Ramos (cell line): ENCODE measurements around the gene OPCML.

ENCODE experiments used
- in situ Hi-C: fragments of 300-500 bp; cut with MboI; formaldehyde crosslinking; loops from one replicate; pipeline ENCODE4 v1.14.3; 2022; ENCODE audit warnings: low sequenced_read_pairs; ENCODE audit not compliant: unreplicated experiment

The OPCML gene

GRCh38 chr11:133311230-133311629 lies 221.1 kb downstream of the OPCML start:
- in situ Hi-C loops: no loop called here

GRCh38 chr11:133306019-133306418 lies 226.3 kb downstream of the OPCML start:
- in situ Hi-C loops: no loop called here

- in situ Hi-C loops: no loop called here
Measured at GRCh38 chr11:133305208-133305956, 226.9 kb downstream of the OPCML start.

GRCh38 chr11:133303262-133303661 lies 229.0 kb downstream of the OPCML start:
- in situ Hi-C loops: no loop called here

- in situ Hi-C loops: no loop called here
Measured at GRCh38 chr11:133302056-133302455, 230.2 kb downstream of the OPCML start.

GRCh38 chr11:133300666-133301065 lies 231.6 kb downstream of the OPCML start:
- in situ Hi-C loops: no loop called here

GRCh38 chr11:133291780-133292179 lies 240.5 kb downstream of the OPCML start:
- in situ Hi-C loops: no loop called here

GRCh38 chr11:133285359-133285758 lies 246.9 kb downstream of the OPCML start:
- in situ Hi-C loops: no loop called here

- in situ Hi-C loops: no loop called here
Measured at GRCh38 chr11:133284156-133284555, 248.1 kb downstream of the OPCML start.

- in situ Hi-C loops: no loop called here
Measured at GRCh38 chr11:133277886-133278285, 254.4 kb downstream of the OPCML start.

- in situ Hi-C loops: no loop called here
Measured at GRCh38 chr11:133271871-133272776, 260.2 kb downstream of the OPCML start.

GRCh38 chr11:133271206-133271605 lies 261.1 kb downstream of the OPCML start:
- in situ Hi-C loops: no loop called here

- in situ Hi-C loops: no loop called here
Measured at GRCh38 chr11:133269267-133269666, 263.0 kb downstream of the OPCML start.

GRCh38 chr11:133266986-133267385 lies 265.3 kb downstream of the OPCML start:
- in situ Hi-C loops: no loop called here

- in situ Hi-C loops: no loop called here
Measured at GRCh38 chr11:133265530-133266035, 266.7 kb downstream of the OPCML start.

GRCh38 chr11:133263332-133263731 lies 269.0 kb downstream of the OPCML start:
- in situ Hi-C loops: no loop called here

- in situ Hi-C loops: no loop called here
Measured at GRCh38 chr11:133258751-133259150, 273.6 kb downstream of the OPCML start.

- in situ Hi-C loops: no loop called here
Measured at GRCh38 chr11:133254601-133255000, 277.7 kb downstream of the OPCML start.

- in situ Hi-C loops: no loop called here
Measured at GRCh38 chr11:133253570-133253969, 278.7 kb downstream of the OPCML start.

- in situ Hi-C loops: no loop called here
Measured at GRCh38 chr11:133251841-133252240, 280.5 kb downstream of the OPCML start.

GRCh38 chr11:133249530-133249929 lies 282.8 kb downstream of the OPCML start:
- in situ Hi-C loops: no loop called here
